H9 (cell line): Measurements from ENCODE around the gene PIK3C3. TPM values are rescaled to one million over a fixed set of nuclear protein-coding genes. Genes with fewer than 3 reads are reported as not detected.

ENCODE experiments used
- DNase-seq: peaks from one replicate; pipeline ENCODE4 v3.0.0-alpha.2; 2017
- H2AFZ ChIP-seq: one replicate; pipeline ENCODE4 v1.6.1; 2013; ENCODE audit warnings: mild to moderate bottlenecking, low read length, control low read depth, moderate library complexity
- H2AK5ac ChIP-seq: 2 replicates; pipeline ENCODE4 v1.6.1; 2013; ENCODE audit warnings: low read length, control low read depth, mixed read lengths; ENCODE audit not compliant: insufficient read length
- H2BK120ac ChIP-seq: one replicate; pipeline ENCODE4 v1.6.1; 2013; ENCODE audit warnings: low read depth, mild to moderate bottlenecking, low read length, control low read depth, inconsistent platforms; ENCODE audit not compliant: poor library complexity, severe bottlenecking
- H2BK12ac ChIP-seq: 2 replicates; pipeline ENCODE4 v1.6.1; 2013; ENCODE audit warnings: low read length, control low read depth, mixed read lengths, low read depth; ENCODE audit not compliant: insufficient read length
- H2BK15ac ChIP-seq: 2 replicates; pipeline ENCODE4 v1.6.1; 2013; ENCODE audit warnings: low read depth, low read length, control low read depth
- H2BK20ac ChIP-seq: one replicate; pipeline ENCODE4 v1.6.1; 2013; ENCODE audit warnings: low read depth, mild to moderate bottlenecking, low read length, control low read depth, inconsistent platforms; ENCODE audit not compliant: poor library complexity, severe bottlenecking
- H2BK5ac ChIP-seq: 2 replicates; pipeline ENCODE4 v1.6.1; 2013; ENCODE audit warnings: low read length, control low read depth, mixed read lengths; ENCODE audit not compliant: insufficient read length
- H3K14ac ChIP-seq: 2 replicates; pipeline ENCODE4 v1.6.1; 2013; ENCODE audit warnings: low read length, control low read depth; ENCODE audit not compliant: insufficient read depth
- H3K18ac ChIP-seq: 2 replicates; pipeline ENCODE4 v1.6.1; 2013; ENCODE audit warnings: low read depth, mild to moderate bottlenecking, mixed read lengths, low read length, control low read depth; ENCODE audit not compliant: insufficient read length
- H3K23ac ChIP-seq: 2 replicates; pipeline ENCODE4 v1.6.1; 2013; ENCODE audit warnings: low read length, control low read depth, mixed read lengths, low read depth; ENCODE audit not compliant: insufficient read length
- H3K23me2 ChIP-seq: 2 replicates; pipeline ENCODE4 v1.6.1; 2013; ENCODE audit warnings: low read depth, mild to moderate bottlenecking, mixed read lengths, low read length, control low read depth; ENCODE audit not compliant: insufficient read length, poor library complexity, severe bottlenecking
- H3K27ac ChIP-seq: 2 replicates; pipeline ENCODE4 v1.5.1; 2013; ENCODE audit warnings: low read length, control low read depth, mixed read lengths, low read depth; ENCODE audit not compliant: insufficient read length
- H3K27me3 ChIP-seq: 2 replicates; pipeline ENCODE4 v1.6.1; 2013; ENCODE audit warnings: low read length, control low read depth, inconsistent platforms; ENCODE audit not compliant: insufficient read depth
- H3K4ac ChIP-seq: 2 replicates; pipeline ENCODE4 v1.6.1; 2013; ENCODE audit warnings: low read depth, mild to moderate bottlenecking, control low read depth, inconsistent platforms, low read length, moderate library complexity
- H3K4me1 ChIP-seq: 2 replicates; pipeline ENCODE4 v1.6.1; 2013; ENCODE audit warnings: low read length, control low read depth, inconsistent platforms; ENCODE audit not compliant: insufficient read depth
- H3K4me2 ChIP-seq: 2 replicates; pipeline ENCODE4 v1.6.1; 2013; ENCODE audit warnings: low read length, control low read depth, mixed read lengths; ENCODE audit not compliant: insufficient read length, insufficient read depth
- H3K56ac ChIP-seq: 2 replicates; pipeline ENCODE4 v1.6.1; 2013; ENCODE audit warnings: low read depth, mild to moderate bottlenecking, mixed read lengths, low read length, control low read depth; ENCODE audit not compliant: insufficient read length
- H3K79me1 ChIP-seq: 2 replicates; pipeline ENCODE4 v1.6.1; 2013; ENCODE audit warnings: low read depth, mild to moderate bottlenecking, moderate library complexity, low read length, control low read depth, inconsistent platforms; ENCODE audit not compliant: insufficient read depth, poor library complexity, severe bottlenecking
- H3K79me2 ChIP-seq: 2 replicates; pipeline ENCODE4 v1.6.1; 2013; ENCODE audit warnings: low read length, control low read depth, inconsistent platforms; ENCODE audit not compliant: insufficient read depth
- H3K9ac ChIP-seq: 2 replicates; pipeline ENCODE4 v1.6.1; 2013; ENCODE audit warnings: low read length, control low read depth, mixed read lengths; ENCODE audit not compliant: insufficient read length; ENCODE audit errors: extremely low read depth
- H3K9me3 ChIP-seq: one replicate; pipeline ENCODE4 v1.6.1; 2013; ENCODE audit warnings: low read depth, low read length, inconsistent platforms; ENCODE audit not compliant: control insufficient read depth
- H3T11ph ChIP-seq: one replicate; pipeline ENCODE4 v1.6.1; 2013; ENCODE audit warnings: mild to moderate bottlenecking, low read length, control low read depth, inconsistent platforms
- H4K20me1 ChIP-seq: one replicate; pipeline ENCODE4 v1.6.1; 2013; ENCODE audit not compliant: control insufficient read depth, insufficient read length, insufficient read depth
- H4K5ac ChIP-seq: 2 replicates; pipeline ENCODE4 v1.6.1; 2013; ENCODE audit warnings: low read depth, mild to moderate bottlenecking, mixed read lengths, low read length, control low read depth; ENCODE audit not compliant: insufficient read length
- H4K8ac ChIP-seq: replicated peaks from 2 replicates; pipeline ENCODE4 v1.6.1; 2013; ENCODE audit warnings: low read length, control low read depth, mixed read lengths, low read depth; ENCODE audit not compliant: insufficient read length
- H4K91ac ChIP-seq: 2 replicates; pipeline ENCODE4 v1.6.1; 2013; ENCODE audit warnings: low read depth, mild to moderate bottlenecking, moderate library complexity, mixed read lengths, low read length, control low read depth; ENCODE audit not compliant: insufficient read length
- H3K27ac Mint-ChIP-seq, 3 experiments: 2 replicates in 2 of 3; 3 replicates in 1 of 3; pipeline ENCODE4 v1.8.0; 2020 to 2021; ENCODE audit warnings: mixed read lengths in 3 of 3, mild to moderate bottlenecking in 1 of 3, moderate library complexity in 1 of 3
- H3K27me3 Mint-ChIP-seq: 2 replicates; pipeline ENCODE4 v1.8.0; 2021; ENCODE audit warnings: low read depth, mild to moderate bottlenecking, moderate library complexity, mixed read lengths
- H3K36me3 Mint-ChIP-seq, 3 experiments: 2 replicates in 2 of 3; 3 replicates in 1 of 3; pipeline ENCODE4 v1.8.0; 2020 to 2021; ENCODE audit warnings: low read depth in 3 of 3, mixed read lengths in 3 of 3; ENCODE audit not compliant: insufficient read depth in 1 of 3
- H3K4me1 Mint-ChIP-seq, 2 experiments: 2 replicates each; pipeline ENCODE4 v1.8.0; 2020; ENCODE audit warnings: mixed read lengths in 2 of 2
- H3K4me3 Mint-ChIP-seq, 2 experiments: 2 replicates in 1 of 2; 3 replicates in 1 of 2; pipeline ENCODE4 v1.8.0; 2020 to 2021; ENCODE audit warnings: mild to moderate bottlenecking in 2 of 2, mixed read lengths in 2 of 2, moderate library complexity in 1 of 2
- H3K9me3 Mint-ChIP-seq, 2 experiments: 2 replicates in 1 of 2; 3 replicates in 1 of 2; pipeline ENCODE4 v1.8.0; 2020; ENCODE audit warnings: mild to moderate bottlenecking in 2 of 2, mixed read lengths in 2 of 2, moderate library complexity in 1 of 2
- CTCF ChIP-seq: fragments of 200-600 bp; sonication (generic); conservative IDR thresholded peaks from 3 replicates; pipeline ENCODE4 v1.8.0; 2021; ENCODE audit warnings: antibody characterized with exemption, mild to moderate bottlenecking
- WGBS: extraction: QIAGEN DNeasy Blood & Tissue Kit; methylation state at CpG from one replicate; pipeline ENCODE4 v1.1.7; 2013; ENCODE audit warnings: missing lambda C conversion rate, low lambda C conversion rate, mixed read lengths; ENCODE audit not compliant: insufficient read length; ENCODE audit errors: extremely low coverage; 5-methylcytosine and 5-hydroxymethylcytosine counted together
- total RNA-seq: library from RNA; stranded (reverse); gene quantifications from 2 replicates; pipeline ENCODE4 v1.2.1, GENCODE V29; 2021

PIK3C3 gene
- total RNA-seq, 1 experiment from 2014 or later, result 48.8 TPM

GRCh38 chr18:41999751-42000150 is 44.7 kb downstream of the PIK3C3 start:
- Histone ChIP-seq H4K91ac (no peak overlapping the region), H3K56ac (no peak overlapping the region), H3K27me3 (no peaks in the 10 kb centered on the region), H4K5ac (no peak overlapping the region), H3K79me2 (no peaks in the 10 kb centered on the region), H3K79me1 (no peaks in the 10 kb centered on the region), H2BK120ac (no peak overlapping the region), H3K4me2 (no peak overlapping the region), H2BK20ac (no peak overlapping the region), H2AK5ac (no peak overlapping the region), H3K23ac (no peak overlapping the region), H3T11ph (no peak overlapping the region), H3K4me1 (no peaks in the 10 kb centered on the region), H2AFZ (no peak overlapping the region), H4K20me1 (no peaks in the 10 kb centered on the region), H2BK5ac (no peak overlapping the region), H3K9ac (no peak overlapping the region), H3K4ac (no peak overlapping the region), H3K23me2 (no peaks in the 10 kb centered on the region), H3K18ac (no peak overlapping the region), H2BK12ac (no peak overlapping the region), H3K14ac (no peak overlapping the region), H3K27ac (no peak overlapping the region), H4K8ac (no peak overlapping the region), H3K9me3 (no peaks in the 10 kb centered on the region), H2BK15ac (no peak overlapping the region)
- Mint-ChIP-seq H3K27ac (no peak overlapping the region), H3K27me3 (no peaks in the 10 kb centered on the region), H3K4me1 (peaks cover 5 to 7% of the 10 kb centered on the region in 2 experiments), H3K9me3 (no peaks in the 10 kb centered on the region), H3K4me3 (no peak overlapping the region), H3K36me3 (peaks cover 21 to 59% (median 51%) of the 10 kb centered on the region in 3 experiments)
- WGBS, result no CpG with 5 or more reads among the region's 4 CpGs
- no peak for TF ChIP-seq CTCF
- no peak for DNase-seq
